ENCODE data around the gene XCL2.

DNA sequence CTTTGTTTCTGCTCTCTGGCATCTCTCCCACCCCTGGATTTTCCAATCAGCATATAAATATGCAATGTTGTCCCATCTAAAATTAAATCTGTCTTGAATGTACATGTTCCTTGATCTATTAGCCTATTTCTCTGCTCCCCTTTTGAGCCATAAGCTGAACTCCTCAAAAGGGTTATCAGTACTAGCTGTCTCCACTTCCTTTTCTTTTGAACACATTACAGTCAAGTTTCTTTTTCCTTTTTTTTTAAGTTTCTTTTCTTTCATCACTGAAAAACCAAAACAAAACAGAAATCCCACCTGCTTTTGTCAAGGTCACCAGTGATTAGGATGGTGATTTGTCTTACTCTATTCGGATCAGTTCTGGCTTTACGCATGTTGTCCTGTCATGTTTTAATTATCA lies 29.3 kb downstream of the XCL2 start:
- TF ChIP-seq CTCF (IDR thresholded peaks at IDR 0.05), result no peak
- TF ChIP-seq POLR2A (IDR thresholded peaks at IDR 0.05), result no peak

All from uterus (tissue), 2 donors.